ENCODE data around the gene FKBP15.

FKBP15 gene

GRCh38 chr9:113131689-113132151 is 89.4 kb downstream of the FKBP15 start:
- CTCF ChIA-PET: interaction anchor here (1.2 kb wide), 1 partner anchor 209 kb away, joined by 4 read pairs; no protein-coding TSS in a partner anchor
- TF ChIP-seq REST (tag by site-specific recombination; IDR thresholded peaks at IDR 0.05) (peak; percentile 95), OVOL3 (tag by site-specific recombination; IDR thresholded peaks at IDR 0.05) (no peak)
- POLR2A ChIA-PET: no interaction called here

GRCh38 chr9:113129884-113130283 is 91.2 kb downstream of the FKBP15 start:
- Histone ChIP-seq H3K4me1 (ENCODE audit: control insufficient read depth, insufficient read depth, low read length) (no peaks in the 10 kb centered on the region), H3K36me3 (ENCODE audit: control insufficient read depth in 2 of 2, insufficient read depth in 1 of 2, low read length in 2 of 2) (no peaks in the 10 kb centered on the region), H3K9me3 (ENCODE audit: control insufficient read depth, insufficient read depth, low read depth, low read length) (no peaks in the 10 kb centered on the region), H3K27ac (ENCODE audit: extremely low read depth, low read depth, low read length) (no peak overlapping the region), H3K4me3 (ENCODE audit: low read depth, low read length) (no peak overlapping the region)
- TF ChIP-seq WT1 (tag by site-specific recombination; IDR thresholded peaks at IDR 0.05) (no peak), ZNF48 (tag by site-specific recombination; IDR thresholded peaks at IDR 0.05) (no peak), ZBTB48 (tag by site-specific recombination; IDR thresholded peaks at IDR 0.05) (no peak), ZNF133 (tag by site-specific recombination; IDR thresholded peaks at IDR 0.05) (no peak), ZNF426 (tag by site-specific recombination; IDR thresholded peaks at IDR 0.05) (no peak), GLIS2 (tag by site-specific recombination; IDR thresholded peaks at IDR 0.05) (no peak), ZNF16 (tag by site-specific recombination; IDR thresholded peaks at IDR 0.05; ENCODE audit: low read depth) (no peak), KLF9 (tag by site-specific recombination; IDR thresholded peaks at IDR 0.05; ENCODE audit: low read depth) (no peak), ZNF138 (tag by site-specific recombination; IDR thresholded peaks at IDR 0.05; ENCODE audit: borderline replicate concordance) (no peak), ZNF830 (tag by site-specific recombination; IDR thresholded peaks at IDR 0.05; ENCODE audit: low read depth) (no peak), SETDB1 (IDR thresholded peaks at IDR 0.05; ENCODE audit: insufficient read length, low read length) (no peak), ZNF223 (tag by site-specific recombination; IDR thresholded peaks at IDR 0.05) (no peak), ZNF514 (tag by site-specific recombination; IDR thresholded peaks at IDR 0.05) (no peak), ZNF311 (tag by site-specific recombination; IDR thresholded peaks at IDR 0.05; ENCODE audit: borderline replicate concordance) (no peak), ZNF785 (tag by site-specific recombination; IDR thresholded peaks at IDR 0.05) (no peak), ZNF488 (tag by site-specific recombination; IDR thresholded peaks at IDR 0.05) (no peak), ZNF645 (tag by site-specific recombination; IDR thresholded peaks at IDR 0.05) (no peak), ZEB2 (tag by site-specific recombination; IDR thresholded peaks at IDR 0.05) (no peak)
- ChIA-PET CTCF (interaction anchor here (0.8 kb wide), 1 partner anchor 18 kb away, joined by 4 read pairs; no protein-coding TSS in a partner anchor), POLR2A (no interaction called here)

More at GRCh38 chr9:113131689-113132151, 89.4 kb downstream of the FKBP15 start:
- Histone ChIP-seq H3K36me3 (ENCODE audit: control insufficient read depth in 2 of 2, insufficient read depth in 1 of 2, low read length in 2 of 2) (no peaks in the 10 kb centered on the region), H3K27ac (ENCODE audit: extremely low read depth, low read depth, low read length) (no peak overlapping the region), H3K4me3 (ENCODE audit: low read depth, low read length) (no peak overlapping the region), H3K9me3 (ENCODE audit: control insufficient read depth, insufficient read depth, low read depth, low read length) (no peaks in the 10 kb centered on the region), H3K4me1 (ENCODE audit: control insufficient read depth, insufficient read depth, low read length) (no peaks in the 10 kb centered on the region)

Data from HEK293 (cell line).